Activated T-cell treated with anti-CD3 and anti-CD28 coated beads, Interleukin-2, amount 50 U/mL, for 4 hours (primary cell): ENCODE data around the gene TNIP3. TPM values are rescaled to one million over a fixed set of nuclear protein-coding genes. Genes with fewer than 3 reads are reported as not detected.

Source experiments
- ATAC-seq, 2 donors: fragments of 200-7000 bp; cut with Tn5 transposase; one replicate each; pipeline ENCODE4 v1.10.0; 2021
- DNase-seq: peaks from one replicate; pipeline ENCODE4 v3.0.0-alpha.2; 2020
- H3K27me3 Mint-ChIP-seq: one replicate; pipeline ENCODE4 v1.8.0; 2021; ENCODE audit warnings: low read depth, mixed read lengths
- H3K36me3 Mint-ChIP-seq: one replicate; pipeline ENCODE4 v1.8.0; 2022; ENCODE audit warnings: mixed read lengths; ENCODE audit not compliant: insufficient read depth
- H3K4me1 Mint-ChIP-seq: one replicate; pipeline ENCODE4 v1.8.0; 2021; ENCODE audit warnings: low read depth, mixed read lengths
- H3K4me3 Mint-ChIP-seq: one replicate; pipeline ENCODE4 v1.8.0; 2021; ENCODE audit warnings: mild to moderate bottlenecking, moderate library complexity, mixed read lengths
- H3K9me3 Mint-ChIP-seq: one replicate; pipeline ENCODE4 v1.8.0; 2021; ENCODE audit warnings: mixed read lengths
- total RNA-seq, 3 donors: library from RNA; stranded (reverse); gene quantifications; one replicate each; pipeline ENCODE4 v1.2.1, GENCODE V29; 2021

TNIP3 gene
- total RNA-seq, 3 donors from 2014 or later: 7.4 to 21.9 (median 20.6) TPM

DNA sequence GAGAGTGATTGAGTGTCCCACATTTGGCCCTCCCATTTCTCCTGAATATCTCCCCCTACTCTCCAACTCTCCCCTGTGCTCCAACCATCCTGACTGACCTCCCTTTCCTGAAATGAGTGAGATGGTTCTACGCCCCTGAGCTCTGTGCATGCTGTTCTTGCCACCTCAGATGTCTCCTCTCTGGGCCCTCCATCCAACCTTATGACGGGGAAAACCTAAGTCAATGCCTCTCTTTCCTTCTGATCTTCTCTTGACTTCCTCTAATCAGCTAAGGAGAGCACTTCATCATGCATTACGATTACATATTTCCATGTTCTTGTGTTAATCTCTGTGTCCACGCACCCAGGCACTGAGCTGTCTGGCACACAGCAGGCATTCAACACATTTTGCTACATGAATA lies 1.1 kb upstream of the TNIP3 start:
- H3K27me3 Mint-ChIP-seq: no peaks in the 10 kb centered on the region
- H3K9me3 Mint-ChIP-seq: no peaks in the 10 kb centered on the region
- peaks cover 40% of the 10 kb centered on the region for H3K4me1 Mint-ChIP-seq
- DNase-seq (no peak), ATAC-seq (no peak)
- peaks cover 9% of the 10 kb centered on the region for H3K36me3 Mint-ChIP-seq
- peak overlapping the region; percentile 2 for H3K4me3 Mint-ChIP-seq

DNA sequence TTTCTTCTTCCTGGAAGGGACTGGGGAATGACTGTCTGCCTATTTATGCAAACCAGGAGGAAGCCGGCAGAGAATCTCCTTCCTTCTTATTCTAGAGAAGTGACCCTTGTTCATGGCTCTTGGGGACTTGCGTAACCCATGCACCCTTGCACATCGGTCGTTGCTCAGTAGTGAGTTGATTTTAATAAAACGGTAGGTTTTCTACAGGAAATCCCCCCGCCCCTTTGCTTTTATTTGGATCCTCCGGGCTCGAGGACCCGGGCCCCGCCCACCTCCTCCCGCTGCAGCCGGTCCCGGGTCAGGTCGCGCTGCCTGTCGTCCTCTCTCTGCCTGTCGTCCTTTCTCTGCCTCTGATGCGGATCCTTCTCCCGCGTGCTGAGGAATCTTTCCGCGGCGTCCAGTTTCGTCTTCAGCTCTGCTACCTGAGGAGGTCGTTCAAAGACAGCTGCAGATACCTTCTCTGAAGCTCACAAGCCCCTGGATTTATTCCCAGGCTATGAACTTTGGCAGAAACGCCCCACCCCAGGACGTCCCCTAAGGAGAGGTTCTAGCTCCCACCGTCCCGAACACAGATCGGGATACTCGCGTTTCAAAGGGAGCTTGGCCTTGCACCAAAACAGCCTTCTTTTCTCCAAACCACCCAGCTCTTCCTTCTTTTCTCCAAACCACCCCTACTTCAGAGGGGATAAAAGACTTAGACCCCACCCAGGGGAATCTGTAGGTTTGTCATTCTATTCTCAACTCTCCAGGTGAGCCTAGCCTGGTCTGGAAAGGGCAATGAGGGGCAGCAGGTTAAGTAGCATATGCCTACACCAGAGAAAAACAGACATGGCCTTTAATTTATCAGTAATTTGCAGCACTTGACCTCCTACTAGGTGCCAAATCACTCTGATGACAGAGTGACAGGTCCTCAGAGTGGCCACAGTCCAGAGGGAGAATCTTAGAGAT lies 7.0 kb downstream of the TNIP3 start:
- peaks cover 2% of the 10 kb centered on the region for H3K27me3 Mint-ChIP-seq
- ATAC-seq (peak; percentile 31 to 39), DNase-seq (peak; percentile 15)
- H3K4me1 Mint-ChIP-seq: peaks cover 46% of the 10 kb centered on the region
- H3K9me3 Mint-ChIP-seq: no peaks in the 10 kb centered on the region
- peak overlapping the region; percentile 84 for H3K4me3 Mint-ChIP-seq
- H3K36me3 Mint-ChIP-seq: peaks cover 7% of the 10 kb centered on the region

DNA sequence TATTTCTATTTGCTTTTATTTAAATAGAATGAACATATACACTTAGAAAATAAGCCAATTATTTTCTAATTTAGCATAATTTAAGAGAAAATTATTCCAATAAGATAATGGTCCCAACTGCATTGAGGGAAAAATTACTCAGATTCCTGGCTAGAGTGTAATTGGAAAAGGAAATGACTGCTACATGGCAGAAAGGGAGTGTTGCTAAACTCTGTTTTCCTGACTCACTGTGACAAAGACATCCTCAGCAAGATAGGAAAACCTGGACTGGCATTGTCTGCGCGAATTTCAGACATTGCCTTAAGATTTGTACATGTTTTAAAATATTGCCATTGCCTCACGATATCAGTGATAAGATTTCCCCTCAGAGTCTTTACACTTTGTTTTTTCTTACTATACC lies 8.2 kb downstream of the TNIP3 start:
- Mint-ChIP-seq H3K9me3 (no peaks in the 10 kb centered on the region), H3K36me3 (peaks cover 7% of the 10 kb centered on the region), H3K4me1 (peaks cover 54% of the 10 kb centered on the region), H3K27me3 (peaks cover 2% of the 10 kb centered on the region), H3K4me3 (peak overlapping the region; percentile 17)
- no peak for DNase-seq
- ATAC-seq: no peak

DNA sequence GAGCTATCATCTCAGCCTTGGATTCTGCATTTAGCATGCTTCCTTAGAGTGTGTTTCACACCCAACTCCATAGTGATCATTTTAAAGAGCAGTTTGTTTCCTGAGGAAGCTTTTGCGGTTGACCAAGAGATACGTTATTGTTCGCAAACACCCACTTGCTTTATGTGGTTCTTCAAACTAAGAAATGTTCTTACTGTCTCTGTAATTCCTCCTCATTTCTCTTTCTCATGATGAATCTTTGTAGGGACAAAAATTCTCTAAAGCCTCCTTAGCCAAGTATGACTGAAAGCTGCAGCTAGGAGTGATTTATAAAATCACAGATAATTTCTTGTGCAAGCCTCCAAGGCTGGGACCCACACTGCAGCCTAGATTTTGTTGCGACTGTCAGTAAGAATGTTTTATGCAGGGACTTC lies 10.0 kb downstream of the TNIP3 start:
- Mint-ChIP-seq H3K36me3 (peaks cover 4% of the 10 kb centered on the region), H3K4me1 (peaks cover 64% of the 10 kb centered on the region), H3K4me3 (peak overlapping the region; percentile 52), H3K9me3 (no peaks in the 10 kb centered on the region), H3K27me3 (peaks cover 2% of the 10 kb centered on the region)
- ATAC-seq (peak; percentile 86 to 88), DNase-seq (no peak)

DNA sequence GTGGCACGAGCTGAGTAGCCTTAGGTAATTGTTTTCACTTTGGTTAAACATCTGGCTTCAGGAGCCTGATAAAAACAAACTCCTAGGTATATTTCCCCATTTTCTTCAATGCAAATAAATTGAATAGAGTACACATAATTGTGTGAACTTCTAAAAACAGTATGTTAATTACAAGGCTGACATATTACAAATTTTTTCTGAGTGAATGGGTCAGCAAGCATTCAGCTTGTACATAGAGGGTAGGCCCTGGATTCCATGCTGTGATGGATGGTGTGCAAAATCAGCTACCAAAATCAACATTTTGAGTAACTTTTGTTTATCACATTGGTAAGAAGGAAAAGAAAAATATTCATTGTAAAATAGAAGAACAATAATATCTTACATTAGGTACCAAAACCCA lies 12.2 kb downstream of the TNIP3 start:
- Mint-ChIP-seq H3K36me3 (peaks cover 9% of the 10 kb centered on the region), H3K27me3 (peaks cover under 1% of the 10 kb centered on the region), H3K4me1 (peaks cover 61% of the 10 kb centered on the region), H3K9me3 (no peaks in the 10 kb centered on the region), H3K4me3 (no peak overlapping the region)
- no peak for ATAC-seq
- DNase-seq: no peak

DNA sequence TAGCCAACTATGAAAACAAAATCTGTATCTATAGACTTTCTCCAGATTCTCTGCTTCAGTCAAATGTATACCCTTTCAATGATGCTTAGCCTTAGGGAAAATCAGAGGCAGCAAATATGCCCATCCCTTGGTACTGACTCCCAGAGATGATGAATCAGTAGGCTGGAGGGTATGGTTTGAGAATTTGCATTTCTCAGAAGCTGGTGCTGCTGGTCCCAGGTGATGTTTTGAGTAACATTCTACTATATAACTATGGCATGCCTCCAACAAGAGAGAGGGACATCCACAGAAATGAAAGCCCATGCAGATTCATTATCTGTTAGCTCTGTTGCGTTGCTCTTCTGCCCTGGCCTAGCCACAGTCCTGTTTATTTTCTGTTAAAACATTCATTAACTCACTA lies 13.6 kb downstream of the TNIP3 start:
- ATAC-seq: peak; percentile 32 to 65
- no peak for DNase-seq
- no peak overlapping the region for H3K4me3 Mint-ChIP-seq

DNA sequence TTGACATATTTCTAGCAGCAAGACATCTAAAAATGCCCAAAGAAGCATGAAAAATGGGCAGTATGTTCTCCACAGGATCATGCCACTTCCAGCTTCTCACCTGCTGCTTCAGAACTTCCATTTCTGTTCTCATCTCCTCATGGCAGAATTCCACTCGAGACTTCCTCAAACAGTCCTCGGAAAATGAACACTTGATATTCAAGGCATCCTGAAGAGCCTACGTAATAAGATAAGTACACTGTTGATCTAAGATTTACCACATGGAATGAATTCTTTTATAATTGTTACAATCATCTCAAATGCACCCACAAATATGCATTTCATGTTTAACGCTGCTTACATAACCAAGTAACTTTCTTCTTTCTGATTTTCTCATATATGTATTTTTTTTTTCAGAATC lies 14.1 kb downstream of the TNIP3 start:
- no peak for ATAC-seq
- no peaks in the 10 kb centered on the region for H3K9me3 Mint-ChIP-seq
- no peak for DNase-seq
- H3K27me3 Mint-ChIP-seq: no peaks in the 10 kb centered on the region
- H3K4me1 Mint-ChIP-seq: peaks cover 49% of the 10 kb centered on the region
- peaks cover 9% of the 10 kb centered on the region for H3K36me3 Mint-ChIP-seq
- no peak overlapping the region for H3K4me3 Mint-ChIP-seq

More for the DNA sequence above, 13.6 kb downstream of the TNIP3 start:
- Mint-ChIP-seq H3K36me3 (peaks cover 9% of the 10 kb centered on the region), H3K27me3 (no peaks in the 10 kb centered on the region), H3K4me1 (peaks cover 54% of the 10 kb centered on the region), H3K9me3 (no peaks in the 10 kb centered on the region)

DNA sequence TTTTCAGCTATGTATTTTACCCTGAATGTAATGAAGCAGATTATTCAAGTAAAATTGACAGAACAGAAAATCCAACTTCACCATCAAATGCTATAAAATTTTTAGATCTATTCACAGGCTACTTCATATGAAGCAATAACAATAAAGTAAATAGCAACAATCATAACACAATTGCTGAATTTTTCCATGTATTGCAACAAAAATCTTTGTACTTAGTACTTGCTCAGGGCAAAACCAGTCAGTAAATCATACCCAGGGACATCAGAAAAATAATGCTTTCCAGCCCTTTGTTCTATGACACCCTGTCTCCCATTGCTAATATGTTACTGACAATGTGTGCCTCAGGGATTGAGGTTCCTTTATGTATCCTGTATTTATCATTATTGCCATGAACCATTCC lies 15.5 kb downstream of the TNIP3 start:
- no peak for DNase-seq
- Mint-ChIP-seq H3K4me1 (peaks cover 39% of the 10 kb centered on the region), H3K4me3 (no peak overlapping the region)

DNA sequence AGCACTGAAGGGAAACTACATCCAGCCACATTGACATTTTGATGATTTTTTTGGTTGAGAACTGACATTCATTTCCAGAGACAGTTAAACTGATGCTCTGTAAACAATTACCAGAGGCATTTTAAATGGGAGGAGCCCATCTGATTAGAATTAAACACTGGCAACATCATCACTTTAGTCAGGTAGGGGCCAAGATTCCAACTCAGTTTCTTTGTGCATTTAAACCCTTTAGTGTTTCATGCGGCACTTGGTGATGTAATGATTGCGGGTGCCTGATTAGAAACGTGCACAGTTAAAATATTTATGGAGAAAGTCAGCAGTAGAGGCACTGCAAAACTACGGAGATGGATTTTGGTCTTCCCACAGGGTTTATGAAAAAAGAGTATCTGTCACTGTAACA lies 16.1 kb downstream of the TNIP3 start:
- H3K27me3 Mint-ChIP-seq: no peaks in the 10 kb centered on the region
- H3K4me1 Mint-ChIP-seq: peaks cover 33% of the 10 kb centered on the region
- peaks cover 16% of the 10 kb centered on the region for H3K36me3 Mint-ChIP-seq
- H3K9me3 Mint-ChIP-seq: no peaks in the 10 kb centered on the region
- no peak for ATAC-seq
- DNase-seq: no peak
- no peak overlapping the region for H3K4me3 Mint-ChIP-seq

More for the DNA sequence above, 15.5 kb downstream of the TNIP3 start:
- Mint-ChIP-seq H3K27me3 (no peaks in the 10 kb centered on the region), H3K9me3 (no peaks in the 10 kb centered on the region), H3K36me3 (peaks cover 11% of the 10 kb centered on the region)
- ATAC-seq: no peak

DNA sequence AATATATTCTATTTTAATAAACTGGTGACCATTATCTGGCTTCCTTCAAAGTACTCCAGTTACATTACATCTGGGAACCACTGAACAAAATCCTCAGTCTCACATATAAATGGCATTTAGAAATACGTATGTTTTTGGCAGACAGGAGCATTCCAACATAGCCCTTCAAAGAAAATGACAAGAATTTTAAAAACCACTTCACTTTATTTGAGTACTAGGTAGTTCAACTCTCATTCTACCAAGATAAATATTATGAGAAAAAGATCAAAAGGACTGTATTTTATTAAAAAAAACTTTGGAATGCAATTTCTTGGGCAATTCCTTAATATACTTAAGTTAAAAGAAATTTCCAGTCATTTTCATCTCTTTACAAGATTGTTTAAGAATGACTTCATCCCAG lies 17.6 kb downstream of the TNIP3 start:
- Mint-ChIP-seq H3K4me1 (peaks cover 26% of the 10 kb centered on the region), H3K36me3 (peaks cover 19% of the 10 kb centered on the region), H3K4me3 (no peak overlapping the region), H3K27me3 (no peaks in the 10 kb centered on the region), H3K9me3 (no peaks in the 10 kb centered on the region)
- DNase-seq (no peak), ATAC-seq (no peak)

DNA sequence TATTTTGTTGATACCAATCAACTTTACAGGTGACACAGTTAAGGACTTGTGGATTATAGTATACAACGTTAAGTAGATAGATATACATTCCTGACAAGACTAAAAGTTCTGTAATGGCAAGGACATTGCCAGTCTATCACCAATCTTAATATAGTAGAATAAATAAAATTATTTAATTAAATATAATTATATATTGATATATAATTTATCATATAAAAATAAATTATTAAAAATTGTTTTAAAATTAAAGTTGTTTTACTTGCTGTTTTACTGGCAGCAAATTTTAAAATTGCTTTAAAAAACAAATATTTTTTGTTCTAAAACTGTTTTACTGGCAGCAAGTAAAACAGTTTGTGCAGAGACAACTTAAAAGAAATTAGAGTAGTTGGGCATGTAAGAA lies 18.7 kb downstream of the TNIP3 start:
- H3K4me1 Mint-ChIP-seq: peaks cover 17% of the 10 kb centered on the region

DNA sequence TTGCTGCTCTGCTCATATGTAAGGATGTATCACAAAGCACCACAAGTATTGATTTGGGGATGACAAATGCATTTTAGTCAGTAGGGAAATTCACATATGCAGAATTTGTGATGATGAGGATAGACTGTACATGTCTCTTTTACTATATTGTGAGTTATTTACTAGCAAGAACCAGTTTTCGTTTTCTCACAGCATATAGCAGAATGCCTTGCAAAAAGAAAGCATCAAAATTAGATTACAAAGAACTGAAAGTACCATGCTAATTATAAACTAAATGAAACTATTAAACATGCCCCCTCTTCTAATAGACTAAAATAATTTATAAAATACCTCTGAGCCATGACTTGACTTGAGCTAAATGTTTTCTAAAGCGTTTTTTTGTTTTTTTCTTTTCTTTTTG lies 20.1 kb downstream of the TNIP3 start:
- no peak for ATAC-seq

More for the DNA sequence above, 18.7 kb downstream of the TNIP3 start:
- DNase-seq (no peak), ATAC-seq (no peak)
- Mint-ChIP-seq H3K27me3 (no peaks in the 10 kb centered on the region), H3K4me3 (no peak overlapping the region), H3K9me3 (no peaks in the 10 kb centered on the region), H3K36me3 (peaks cover 23% of the 10 kb centered on the region)

DNA sequence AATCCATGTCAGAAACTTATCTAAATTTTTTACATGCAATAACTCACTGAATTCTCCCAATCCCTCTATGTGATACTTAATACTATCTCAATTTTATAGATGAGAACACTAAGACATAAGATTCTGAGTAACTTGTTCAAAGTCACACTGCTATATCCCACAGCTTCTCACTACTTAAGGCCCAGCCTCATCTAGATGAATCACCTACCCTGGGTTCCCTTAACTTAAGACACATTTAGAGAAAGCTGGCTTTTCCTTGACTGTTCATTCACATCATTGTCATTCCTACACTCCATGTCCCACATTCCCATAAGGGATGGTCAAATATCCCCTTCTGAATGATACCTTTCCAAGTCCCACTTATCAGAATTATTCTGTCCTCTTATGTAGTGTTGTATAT lies 21.0 kb downstream of the TNIP3 start:
- Mint-ChIP-seq H3K36me3 (peaks cover 21% of the 10 kb centered on the region), H3K4me1 (peaks cover 31% of the 10 kb centered on the region), H3K27me3 (no peaks in the 10 kb centered on the region), H3K4me3 (no peak overlapping the region), H3K9me3 (no peaks in the 10 kb centered on the region)
- ATAC-seq (no peak), DNase-seq (no peak)

More for the DNA sequence above, 20.1 kb downstream of the TNIP3 start:
- H3K4me3 Mint-ChIP-seq: no peak overlapping the region
- peaks cover 26% of the 10 kb centered on the region for H3K36me3 Mint-ChIP-seq
- H3K4me1 Mint-ChIP-seq: peaks cover 24% of the 10 kb centered on the region
- no peak for DNase-seq
- no peaks in the 10 kb centered on the region for H3K9me3 Mint-ChIP-seq
- H3K27me3 Mint-ChIP-seq: no peaks in the 10 kb centered on the region

DNA sequence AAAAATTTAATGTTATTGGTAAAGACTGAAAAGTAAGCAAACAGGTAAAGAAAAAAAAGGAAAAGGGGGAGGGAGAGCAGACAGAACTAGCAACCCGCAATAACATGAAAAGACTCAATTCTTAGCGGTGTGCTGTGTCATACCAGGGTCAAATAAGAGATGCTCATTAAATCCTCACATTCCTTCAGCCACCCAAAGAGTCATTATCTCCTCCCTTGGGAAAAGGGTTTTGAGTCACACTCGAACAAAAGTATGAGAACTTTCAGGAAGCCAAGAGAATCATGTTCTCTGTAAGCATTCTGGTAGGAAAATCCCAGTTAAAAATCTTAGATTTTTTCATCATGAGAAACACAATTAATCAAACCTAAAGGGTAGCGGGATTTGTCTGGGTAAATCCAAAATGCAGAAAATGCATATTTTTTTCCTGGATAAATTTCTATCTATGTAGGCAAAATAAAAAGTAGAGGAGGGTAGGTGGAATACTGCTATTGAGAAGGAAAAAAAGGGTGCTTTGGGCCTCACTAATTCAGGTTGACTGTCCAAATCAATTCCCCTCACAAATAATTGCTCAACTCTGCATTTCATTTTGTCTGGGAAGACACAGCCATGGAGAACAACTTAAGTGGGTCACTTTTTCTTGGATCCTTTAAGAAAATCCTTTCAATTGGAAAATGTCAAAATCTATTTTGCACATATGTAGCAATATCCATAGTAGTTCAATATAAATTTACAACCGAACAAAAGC lies 23.2 kb downstream of the TNIP3 start:
- no peaks in the 10 kb centered on the region for H3K27me3 Mint-ChIP-seq
- ATAC-seq (no peak), DNase-seq (no peak)
- no peak overlapping the region for H3K4me3 Mint-ChIP-seq
- H3K9me3 Mint-ChIP-seq: no peaks in the 10 kb centered on the region
- H3K4me1 Mint-ChIP-seq: peaks cover 35% of the 10 kb centered on the region
- H3K36me3 Mint-ChIP-seq: peaks cover 22% of the 10 kb centered on the region
